ENCODE results near the gene ARHGAP18. TPM values are rescaled to one million over a fixed set of nuclear protein-coding genes. Genes with fewer than 3 reads are reported as not detected.

The ARHGAP18 gene
- total RNA-seq, 1 donor from 2014 or later: 24.5 TPM

DNA sequence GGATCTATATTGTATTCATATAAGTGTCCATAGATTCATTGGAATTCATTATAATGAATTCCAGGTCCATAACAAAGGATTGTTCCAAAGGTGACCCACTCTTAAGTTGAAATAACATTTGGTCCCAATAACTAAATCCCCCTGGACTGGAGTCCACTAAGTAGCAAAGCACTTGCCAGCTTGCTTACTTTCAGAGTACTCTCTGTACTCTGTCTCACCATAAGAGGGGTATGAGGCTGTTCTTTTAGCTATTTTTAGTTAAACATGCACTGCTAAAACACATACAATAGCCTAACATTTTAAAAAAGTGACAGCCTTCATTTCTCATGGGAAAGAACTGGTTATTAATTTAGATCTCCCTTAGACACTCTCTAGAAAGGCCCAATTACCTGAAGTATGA is 16.7 kb upstream of the ARHGAP18 start:
- DNase-seq (ENCODE audit: low read depth): no peak
- TF ChIP-seq, protein P1, sequence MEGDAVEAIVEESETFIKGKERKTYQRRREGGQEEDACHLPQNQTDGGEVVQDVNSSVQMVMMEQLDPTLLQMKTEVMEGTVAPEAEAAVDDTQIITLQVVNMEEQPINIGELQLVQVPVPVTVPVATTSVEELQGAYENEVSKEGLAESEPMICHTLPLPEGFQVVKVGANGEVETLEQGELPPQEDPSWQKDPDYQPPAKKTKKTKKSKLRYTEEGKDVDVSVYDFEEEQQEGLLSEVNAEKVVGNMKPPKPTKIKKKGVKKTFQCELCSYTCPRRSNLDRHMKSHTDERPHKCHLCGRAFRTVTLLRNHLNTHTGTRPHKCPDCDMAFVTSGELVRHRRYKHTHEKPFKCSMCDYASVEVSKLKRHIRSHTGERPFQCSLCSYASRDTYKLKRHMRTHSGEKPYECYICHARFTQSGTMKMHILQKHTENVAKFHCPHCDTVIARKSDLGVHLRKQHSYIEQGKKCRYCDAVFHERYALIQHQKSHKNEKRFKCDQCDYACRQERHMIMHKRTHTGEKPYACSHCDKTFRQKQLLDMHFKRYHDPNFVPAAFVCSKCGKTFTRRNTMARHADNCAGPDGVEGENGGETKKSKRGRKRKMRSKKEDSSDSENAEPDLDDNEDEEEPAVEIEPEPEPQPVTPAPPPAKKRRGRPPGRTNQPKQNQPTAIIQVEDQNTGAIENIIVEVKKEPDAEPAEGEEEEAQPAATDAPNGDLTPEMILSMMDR (conservative IDR thresholded peaks at IDR 0.05; ENCODE audit: low read depth, low read length): no peak
- H3K4me3 ChIP-seq (ENCODE audit: low read depth, low read length): no peak overlapping the region

DNA sequence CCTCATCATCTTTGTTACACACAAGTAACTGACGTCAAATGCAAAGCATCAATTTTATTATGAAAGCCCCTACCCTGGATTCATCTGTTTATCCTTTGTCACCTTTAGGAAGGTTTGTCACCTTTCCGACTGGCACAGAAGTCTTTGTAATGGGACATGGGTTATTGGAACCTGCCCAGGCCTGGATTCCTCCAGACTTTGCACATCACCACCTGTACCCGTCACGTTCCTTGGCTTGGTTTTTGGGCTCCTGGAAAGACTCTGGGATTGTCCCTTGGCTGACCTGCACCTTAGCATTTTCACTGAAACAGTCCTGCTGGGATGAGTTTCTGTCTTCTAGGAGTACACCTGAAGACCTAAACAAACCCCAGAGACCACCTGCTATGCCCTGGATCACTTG is 15.4 kb upstream of the ARHGAP18 start:
- no peak overlapping the region for H3K4me3 ChIP-seq (ENCODE audit: low read depth, low read length)
- TF ChIP-seq, protein P1 (conservative IDR thresholded peaks at IDR 0.05; ENCODE audit: low read depth, low read length): no peak
- no peak for DNase-seq (ENCODE audit: low read depth)

- TF ChIP-seq, protein P1 (conservative IDR thresholded peaks at IDR 0.05; ENCODE audit: low read depth, low read length): no peak
- no peak overlapping the region for H3K4me3 ChIP-seq (ENCODE audit: low read depth, low read length)
- no peak for DNase-seq (ENCODE audit: low read depth)
Measured at GRCh38 chr6:129719692-129720091, 9.7 kb upstream of the ARHGAP18 start.

DNA sequence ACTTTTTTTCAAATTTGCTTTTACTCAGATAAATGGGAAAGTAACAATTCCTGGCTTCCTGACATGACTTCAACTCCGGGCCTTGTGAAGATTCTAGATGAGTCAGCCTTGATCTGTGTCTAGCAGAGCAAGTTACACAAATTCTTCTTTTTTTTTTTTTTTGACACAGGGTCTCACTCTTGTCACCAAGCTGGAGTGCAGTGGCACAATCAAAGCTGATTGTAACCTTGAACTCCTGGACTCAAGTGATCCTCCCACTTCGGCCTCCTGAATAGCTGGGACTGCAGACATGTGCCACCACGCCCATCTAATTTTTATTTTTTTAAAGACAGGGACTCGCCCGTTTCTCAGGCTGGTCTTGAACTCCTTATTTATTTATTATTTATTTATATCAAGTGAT is 7.3 kb upstream of the ARHGAP18 start:
- DNase-seq (ENCODE audit: low read depth): no peak
- TF ChIP-seq, protein P1 (conservative IDR thresholded peaks at IDR 0.05; ENCODE audit: low read depth, low read length): no peak
- H3K4me3 ChIP-seq (ENCODE audit: low read depth, low read length): no peak overlapping the region

- H3K4me3 ChIP-seq (ENCODE audit: low read depth, low read length): no peak overlapping the region
- TF ChIP-seq, protein P1 (conservative IDR thresholded peaks at IDR 0.05; ENCODE audit: low read depth, low read length): no peak
- no peak for DNase-seq (ENCODE audit: low read depth)
Measured at GRCh38 chr6:129713806-129714333, 3.9 kb upstream of the ARHGAP18 start.

DNA sequence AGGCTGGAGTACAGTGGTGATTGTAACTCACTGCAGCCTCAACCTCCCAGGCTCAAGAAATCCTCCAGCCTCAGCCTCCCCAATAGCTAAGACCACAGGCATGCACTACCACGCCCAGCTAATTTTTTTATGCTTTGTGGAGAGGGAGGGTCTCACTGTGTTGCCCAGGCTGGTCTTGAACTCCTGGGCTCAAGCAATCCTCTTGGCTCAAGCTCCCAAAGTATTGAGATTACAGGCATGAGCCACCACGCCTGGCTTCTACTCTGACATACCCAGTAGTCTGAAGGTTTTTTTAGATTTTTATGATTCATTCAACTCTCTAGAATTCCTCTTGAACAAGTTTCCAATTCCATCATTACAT is 1.3 kb upstream of the ARHGAP18 start:
- DNase-seq (ENCODE audit: low read depth): no peak
- TF ChIP-seq, protein P1 (conservative IDR thresholded peaks at IDR 0.05; ENCODE audit: low read depth, low read length): no peak
- no peak overlapping the region for H3K4me3 ChIP-seq (ENCODE audit: low read depth, low read length)

GRCh38 chr6:129710450-129711270 is 683 bp upstream of the ARHGAP18 start:
- peak overlapping the region; percentile 77 for H3K4me3 ChIP-seq (ENCODE audit: low read depth, low read length)
- TF ChIP-seq, protein P1 (conservative IDR thresholded peaks at IDR 0.05; ENCODE audit: low read depth, low read length): no peak
- DNase-seq (ENCODE audit: low read depth): no peak

All from epithelial cell of proximal tubule (primary cell).